Fibroblast of villous mesenchyme (primary cell): ENCODE measurements around the gene DOLPP1. TPM values are rescaled to one million over a fixed set of nuclear protein-coding genes. Genes with fewer than 3 reads are reported as not detected.

ENCODE experiments used
- DNase-seq: peaks from one replicate; pipeline ENCODE4 v3.0.0-alpha.2; 2010; ENCODE audit warnings: low read depth
- H3K4me3 ChIP-seq: 2 replicates; pipeline ENCODE4 v1.5.1; 2011; ENCODE audit warnings: low read depth, mild to moderate bottlenecking, low read length
- CTCF ChIP-seq: IDR thresholded peaks from 2 replicates; pipeline ENCODE4 v1.5.1; 2012; ENCODE audit warnings: low read depth, mild to moderate bottlenecking, low read length; ENCODE audit not compliant: insufficient read depth
- total RNA-seq: library from RNA; depleted of rRNA; stranded (reverse); fragments of >200 nt; gene quantifications from 2 replicates; pipeline ENCODE4 v1.2.3, GENCODE V29; 2012

Gene DOLPP1
- total RNA-seq, 1 donor = 14.2 TPM

GRCh38 chr9:129072171-129072570 is 8.7 kb upstream of the DOLPP1 start:
- no peak overlapping the region for H3K4me3 ChIP-seq
- no peak for TF ChIP-seq CTCF
- no peak for DNase-seq

- H3K4me3 ChIP-seq = no peak overlapping the region
- no peak for DNase-seq
These were observed 7.5 kb upstream of the DOLPP1 start for GRCh38 chr9:129073404-129073803.

GRCh38 chr9:129074106-129074505 is 6.8 kb upstream of the DOLPP1 start:
- DNase-seq = no peak
- no peak overlapping the region for H3K4me3 ChIP-seq
- no peak for TF ChIP-seq CTCF

More at GRCh38 chr9:129073404-129073803, 7.5 kb upstream of the DOLPP1 start:
- TF ChIP-seq CTCF = no peak

- DNase-seq = no peak
- TF ChIP-seq CTCF = no peak
- no peak overlapping the region for H3K4me3 ChIP-seq
These were observed 4.8 kb upstream of the DOLPP1 start for GRCh38 chr9:129075996-129076639.

- no peak for TF ChIP-seq CTCF
- no peak overlapping the region for H3K4me3 ChIP-seq
- no peak for DNase-seq
These were observed 4.3 kb upstream of the DOLPP1 start for GRCh38 chr9:129076640-129077037.

GRCh38 chr9:129077236-129077635 is 3.7 kb upstream of the DOLPP1 start:
- TF ChIP-seq CTCF = no peak

GRCh38 chr9:129078691-129079503 is 2.0 kb upstream of the DOLPP1 start:
- no peak for TF ChIP-seq CTCF
- no peak overlapping the region for H3K4me3 ChIP-seq
- DNase-seq = no peak

More at GRCh38 chr9:129077236-129077635, 3.7 kb upstream of the DOLPP1 start:
- no peak overlapping the region for H3K4me3 ChIP-seq
- no peak for DNase-seq
